HG02852 (cell line): Measurements from ENCODE around the gene SLC24A2.
"Not testable (repeated sequence)": the region's sequence is repeated elsewhere in the genome, so short reads cannot be mapped to it uniquely, and the experiment has no call there.

Source experiments
- ATAC-seq: cut with Tn5 transposase; IDR thresholded peaks from one replicate; pipeline ENCODE4 v1.9.1; 2021; ENCODE audit warnings: mild to moderate bottlenecking, moderate library complexity; ENCODE audit not compliant: unreplicated experiment

The SLC24A2 gene

GRCh38 chr9:19788614-19789271, at the start of gene SLC24A2:
SLC24A2 (minus strand) TSS chr9:19789037.
- no peak for ATAC-seq

DNA sequence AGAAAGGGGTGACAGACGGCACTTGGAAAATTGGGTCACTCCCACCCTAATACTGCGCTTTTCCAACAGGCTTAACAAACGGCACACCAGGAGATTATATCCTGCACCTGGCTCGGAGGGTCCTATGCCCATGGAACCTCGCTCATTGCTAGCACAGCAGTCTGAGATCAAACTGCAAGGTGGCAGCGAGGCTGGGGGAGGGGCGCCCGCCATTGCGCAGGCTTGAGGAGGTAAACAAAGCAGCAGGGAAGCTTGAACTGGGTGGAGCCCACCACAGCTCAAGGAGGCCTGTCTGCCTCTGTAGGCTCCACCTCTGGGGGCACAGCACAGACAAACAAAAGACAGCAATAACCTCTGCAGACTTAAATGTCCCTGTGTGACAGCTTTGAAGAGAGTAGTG, 44.5 kb upstream of the SLC24A2 start:
- ATAC-seq = not testable (repeated sequence)

DNA sequence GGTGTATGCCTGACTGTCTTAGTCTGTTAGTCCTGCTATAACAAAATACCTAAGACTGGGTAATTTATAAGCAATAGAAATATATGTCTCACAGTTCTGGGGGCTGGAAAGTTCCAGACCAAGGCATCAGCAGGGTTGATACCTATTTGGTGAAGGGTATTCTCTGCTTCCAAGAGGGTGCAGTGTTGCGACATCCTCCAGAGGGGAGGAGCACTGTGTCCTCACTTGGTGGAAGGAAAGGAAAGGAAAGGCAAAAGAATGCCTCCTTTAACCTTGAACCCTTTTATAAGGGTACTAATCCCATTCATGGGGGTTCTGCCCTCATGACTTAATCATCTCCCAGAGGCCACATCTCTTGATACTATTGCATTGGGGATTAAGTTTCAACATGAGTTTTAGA, 42.0 kb upstream of the SLC24A2 start:
- ATAC-seq = no peak

GRCh38 chr9:19828576-19829109, 39.8 kb upstream of the SLC24A2 start:
- ATAC-seq = no peak

DNA sequence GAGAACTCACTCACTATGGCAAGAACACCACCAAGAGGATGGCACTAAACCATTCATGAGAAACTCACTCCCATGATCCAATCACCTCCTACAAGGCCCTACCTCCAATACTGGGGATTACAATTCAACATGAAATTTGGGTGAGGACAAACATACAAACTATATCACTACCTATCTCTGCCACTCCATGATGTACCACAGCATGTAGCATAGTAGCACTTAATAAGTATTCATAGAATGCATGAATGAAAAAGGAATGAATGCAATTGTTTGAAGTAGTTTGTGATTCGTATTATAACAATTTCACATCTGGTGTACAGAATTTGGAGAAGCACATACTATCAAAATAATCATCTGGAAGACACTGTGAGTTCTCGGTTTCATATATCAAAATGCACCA, 27.9 kb upstream of the SLC24A2 start:
- no peak for ATAC-seq

GRCh38 chr9:19812194-19812593, 23.4 kb upstream of the SLC24A2 start:
- no peak for ATAC-seq

DNA sequence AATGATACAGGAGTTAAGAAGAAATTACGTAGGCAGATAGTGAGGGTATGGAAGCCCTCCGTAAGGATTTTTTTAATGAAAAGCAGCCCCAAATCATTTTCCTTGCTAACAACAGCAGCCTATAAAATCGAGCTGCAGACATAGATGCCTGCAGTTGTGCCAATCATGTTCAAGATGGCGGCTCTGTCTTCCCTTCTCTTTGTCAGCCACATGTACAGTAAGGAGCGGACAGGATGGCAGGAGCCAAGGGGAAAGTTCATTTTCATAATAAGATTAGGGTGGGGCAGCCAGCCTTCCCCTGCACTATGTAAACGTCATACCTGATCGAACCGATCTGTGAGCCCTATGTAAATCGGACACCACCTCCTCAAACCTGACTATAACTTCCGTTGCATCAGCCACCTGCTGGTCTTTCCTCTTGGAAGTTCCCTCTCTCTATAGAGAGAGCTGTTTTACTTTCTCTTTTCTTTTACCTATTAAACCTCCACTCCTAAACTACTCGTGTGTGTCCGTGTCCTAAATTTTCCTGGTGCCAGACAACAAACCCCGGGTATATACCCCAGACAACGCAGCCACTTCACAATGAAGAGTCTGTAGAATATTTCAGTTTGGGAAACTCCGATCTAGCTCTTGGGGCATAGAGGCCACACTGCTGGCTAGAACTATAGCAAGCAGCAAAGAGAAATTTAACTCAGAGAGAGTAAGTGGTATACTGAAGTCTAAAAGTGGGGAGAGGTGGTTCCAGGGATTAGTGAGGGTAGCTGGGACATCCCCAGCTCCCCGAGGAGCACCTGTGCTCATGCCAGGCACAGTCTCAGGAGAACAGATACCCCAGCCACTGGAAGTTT, 20.8 kb upstream of the SLC24A2 start:
- ATAC-seq = no peak

GRCh38 chr9:19807182-19807892, 18.5 kb upstream of the SLC24A2 start:
- no peak for ATAC-seq

GRCh38 chr9:19804431-19804830, 15.6 kb upstream of the SLC24A2 start:
- no peak for ATAC-seq

DNA sequence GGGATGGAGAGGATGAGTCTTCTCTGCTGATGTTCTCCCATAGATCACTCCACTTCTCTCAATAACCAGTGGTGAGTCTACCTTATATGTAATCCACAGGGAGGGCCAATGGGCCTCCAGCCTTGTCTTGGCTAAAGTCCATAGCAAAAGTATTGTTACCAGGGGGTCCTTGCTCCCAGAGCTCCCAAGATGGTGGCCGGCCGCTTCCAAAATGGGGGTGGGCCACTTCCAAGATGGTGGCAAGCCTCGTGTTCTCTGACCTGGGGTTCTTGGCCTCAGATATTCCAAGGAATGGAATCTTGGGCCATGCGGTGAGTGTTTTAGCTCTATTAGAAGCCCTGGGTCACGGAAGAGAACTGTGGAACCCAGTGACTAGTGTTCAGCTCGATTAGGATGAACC, 12.0 kb upstream of the SLC24A2 start:
- ATAC-seq = no peak

DNA sequence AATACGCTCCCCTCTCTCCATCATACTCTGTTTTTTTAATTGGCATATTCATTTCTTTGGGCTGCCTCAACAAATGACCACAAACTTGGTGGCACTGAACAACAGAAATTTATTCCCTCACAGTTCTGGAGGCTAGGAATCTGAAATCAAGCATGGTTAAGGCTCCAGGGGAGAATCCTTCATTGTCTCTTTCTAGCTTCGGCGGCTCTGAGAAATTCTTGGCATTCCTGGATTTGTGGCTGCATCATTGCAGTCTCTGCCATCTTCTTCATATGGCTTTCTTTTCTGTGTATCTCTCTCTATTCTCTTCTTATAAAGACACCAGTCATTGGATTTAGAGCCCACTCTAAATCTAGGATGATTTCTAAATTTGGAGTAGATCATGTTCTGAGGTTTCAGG, 10.9 kb upstream of the SLC24A2 start:
- no peak for ATAC-seq

DNA sequence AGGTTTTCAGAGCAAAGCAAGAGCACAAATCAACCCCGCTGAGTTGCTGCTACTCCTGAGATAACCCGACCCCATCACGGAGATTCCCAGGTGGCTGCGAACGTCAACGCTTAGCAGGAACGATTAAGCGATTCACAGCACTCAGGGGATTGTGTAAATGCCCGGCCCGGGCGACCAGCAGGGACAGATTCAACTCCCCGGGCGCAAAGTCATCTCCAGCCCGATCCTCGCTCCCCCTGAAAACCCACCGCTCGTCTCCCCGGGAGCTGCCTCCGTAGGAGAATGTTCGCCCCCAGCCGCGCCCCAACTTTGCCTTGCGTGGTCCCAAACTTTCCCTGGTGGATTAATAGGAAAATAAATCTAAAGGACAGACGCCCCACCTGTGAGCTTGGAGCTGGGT, 685 bp downstream of the SLC24A2 start:
- no peak for ATAC-seq

GRCh38 chr9:19787672-19788071, 1.2 kb downstream of the SLC24A2 start:
- ATAC-seq = no peak

DNA sequence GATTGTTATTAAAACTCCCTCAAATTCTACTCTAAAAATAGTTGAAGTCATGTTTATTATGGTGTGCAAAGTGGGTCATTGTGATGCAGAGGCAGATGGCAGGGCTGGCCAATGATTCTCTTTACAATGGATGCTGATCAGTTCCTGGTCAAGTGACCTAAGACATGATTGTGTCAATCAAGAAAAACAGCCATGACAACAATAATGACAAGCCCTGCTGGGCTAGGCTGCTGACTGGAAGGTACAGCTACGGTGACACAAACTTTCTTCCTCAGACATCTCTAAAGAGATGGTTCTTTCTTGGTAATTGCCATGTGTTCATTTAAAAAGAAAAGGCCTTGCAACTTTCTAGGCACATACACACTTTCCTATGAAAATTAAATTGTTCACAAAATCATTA, 3.6 kb downstream of the SLC24A2 start:
- no peak for ATAC-seq

DNA sequence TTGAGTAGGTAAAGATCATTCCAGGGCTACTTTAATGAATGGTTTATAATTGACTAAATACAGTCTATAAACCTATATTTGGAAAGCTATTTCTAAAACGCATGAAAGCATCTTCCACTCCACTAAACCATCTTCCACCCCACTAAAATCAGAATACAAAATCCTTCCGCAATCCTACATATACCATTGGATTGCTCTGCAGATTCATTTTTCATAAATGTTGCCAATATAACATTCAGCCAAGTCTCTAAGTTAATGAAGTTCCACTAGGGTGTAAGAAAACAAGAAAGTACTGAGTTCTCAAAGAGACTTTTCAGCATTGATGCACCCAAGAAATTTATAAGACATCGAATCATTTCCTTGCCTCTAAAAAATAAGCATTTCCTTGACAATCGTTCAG, 4.7 kb downstream of the SLC24A2 start:
- ATAC-seq = no peak

DNA sequence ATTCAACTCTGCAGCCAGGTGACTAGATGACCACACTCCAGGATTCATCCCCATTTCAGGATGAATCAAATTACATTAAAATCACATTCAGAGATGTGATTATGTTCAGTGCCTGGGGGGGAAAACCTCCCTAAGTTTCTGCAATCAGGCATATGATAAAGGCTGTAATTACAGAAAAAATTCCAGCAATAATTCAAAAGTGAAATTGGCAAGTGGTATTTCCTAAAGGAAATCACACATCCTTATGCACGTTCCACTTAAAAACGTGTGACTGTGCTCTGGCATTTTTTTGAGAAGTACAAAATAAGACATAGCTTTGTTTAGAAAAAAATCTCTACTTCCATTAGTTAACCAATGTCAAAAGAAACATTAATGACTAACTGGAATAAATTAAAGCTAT, 5.3 kb downstream of the SLC24A2 start:
- ATAC-seq = no peak

DNA sequence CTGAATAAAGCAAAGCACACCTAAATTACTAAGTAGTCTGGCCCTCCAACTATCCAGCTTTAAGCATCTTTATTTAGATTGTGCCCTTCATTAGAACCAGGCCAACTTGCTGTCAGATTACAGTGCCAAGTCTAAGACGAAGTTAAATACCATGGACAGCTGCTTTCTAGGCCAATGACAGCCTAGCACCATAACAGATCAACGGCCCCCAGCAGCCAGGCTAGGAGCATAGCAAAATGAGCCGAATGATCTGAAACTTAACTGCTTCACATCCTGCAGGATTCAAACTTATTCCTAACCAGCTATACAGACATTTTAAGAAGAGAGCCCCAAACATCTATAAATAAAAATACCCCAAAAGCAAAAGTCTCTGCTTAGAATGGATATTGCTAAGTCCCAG, 6.8 kb downstream of the SLC24A2 start:
- ATAC-seq = no peak

DNA sequence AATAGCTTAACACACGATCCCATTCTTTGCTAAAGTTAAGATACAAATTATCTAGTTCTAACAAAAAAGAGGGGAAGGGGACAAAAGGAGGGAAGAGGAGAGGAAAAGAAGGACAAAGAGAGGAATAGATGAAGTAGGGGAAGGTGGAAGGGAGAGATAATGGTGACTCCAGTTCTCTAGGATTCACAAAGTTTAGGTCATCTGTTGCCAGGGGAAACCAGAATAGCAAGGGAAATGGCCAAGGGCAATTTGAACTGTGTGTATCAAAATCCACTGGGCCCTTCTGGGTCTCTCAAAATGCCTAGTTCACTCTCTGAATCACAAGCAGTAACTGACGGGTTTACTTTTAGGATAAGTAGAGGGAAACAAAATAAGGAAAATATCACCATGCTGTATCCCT, 7.6 kb downstream of the SLC24A2 start:
- no peak for ATAC-seq

GRCh38 chr9:19771446-19771845, 17.4 kb downstream of the SLC24A2 start:
- no peak for ATAC-seq

DNA sequence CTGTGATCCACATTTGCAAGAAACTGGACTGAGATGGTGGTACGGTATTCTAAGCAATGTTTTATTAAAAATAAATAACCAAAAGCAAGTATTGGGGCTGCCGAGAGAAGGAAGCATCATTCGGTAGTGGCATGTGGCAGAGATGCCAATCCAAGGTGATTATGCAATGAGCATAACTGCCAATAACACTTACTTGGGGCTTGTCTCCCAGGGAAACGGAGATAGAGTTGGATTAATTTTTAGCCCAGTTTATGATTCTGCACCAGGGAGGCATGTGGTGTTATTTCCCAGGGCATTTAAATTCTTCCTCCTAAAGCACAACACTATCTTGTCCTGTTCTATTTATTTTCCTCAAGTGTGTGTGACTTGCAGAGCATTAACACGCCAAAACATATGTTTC, 17.9 kb downstream of the SLC24A2 start:
- no peak for ATAC-seq

- no peak for ATAC-seq
Observed at GRCh38 chr9:19769213-19769612, 19.6 kb downstream of the SLC24A2 start.

DNA sequence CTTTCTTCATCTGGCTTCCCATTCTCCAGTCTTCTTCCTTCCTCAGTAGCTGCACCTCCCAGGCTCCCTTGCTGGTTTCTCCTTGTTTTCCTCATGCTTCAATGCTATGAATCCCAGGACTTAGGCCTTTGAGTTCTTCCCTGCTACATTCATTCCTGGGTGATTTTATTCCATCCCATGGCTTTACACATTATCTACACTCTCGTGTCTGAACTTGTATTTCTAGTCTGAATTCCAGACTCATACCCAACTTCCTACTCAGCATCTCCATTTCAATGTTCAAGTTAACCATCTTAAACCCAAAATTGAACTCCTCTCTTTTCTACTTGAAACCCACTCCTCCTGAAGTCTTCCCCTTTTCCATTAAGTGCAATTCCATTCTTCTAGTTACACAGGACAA, 20.0 kb downstream of the SLC24A2 start:
- ATAC-seq = no peak
